ENCODE results near the gene SLC5A10.
"Not testable (repeated sequence)": the region's sequence is repeated elsewhere in the genome, so short reads cannot be mapped to it uniquely, and the experiment has no call there.

Gene SLC5A10

DNA sequence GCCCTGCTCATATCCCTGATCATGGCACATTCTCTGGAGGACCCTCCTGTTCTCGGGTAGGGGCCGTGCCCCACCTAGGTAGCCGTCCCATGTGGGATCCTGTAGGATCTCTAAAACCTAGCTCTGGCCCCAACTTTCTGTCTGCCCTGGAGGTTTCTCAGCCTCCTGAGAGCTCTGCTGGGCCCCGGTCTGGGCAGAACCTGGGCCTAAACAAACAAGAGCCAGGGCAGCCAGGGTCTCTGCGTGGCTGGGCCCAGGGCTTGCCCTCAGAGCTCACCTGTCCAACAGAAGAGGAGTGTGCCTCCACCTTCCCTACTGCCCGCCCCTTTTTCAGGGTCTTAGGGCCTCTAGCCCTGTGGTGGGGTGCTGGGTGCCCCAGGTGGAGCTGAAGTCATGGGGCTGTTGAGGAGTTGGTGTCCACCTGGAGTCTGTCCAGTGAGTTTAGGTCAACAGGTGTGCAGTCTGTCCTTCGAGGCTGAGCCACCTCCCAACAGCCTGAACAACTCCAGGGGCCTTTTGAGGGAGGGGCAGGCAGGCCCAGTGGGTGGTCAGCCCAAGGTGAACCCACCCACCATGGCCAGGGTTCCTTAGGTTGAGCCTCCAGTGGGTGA, 69.2 kb downstream of the SLC5A10 start:
- not testable (repeated sequence) for DNase-seq

DNA sequence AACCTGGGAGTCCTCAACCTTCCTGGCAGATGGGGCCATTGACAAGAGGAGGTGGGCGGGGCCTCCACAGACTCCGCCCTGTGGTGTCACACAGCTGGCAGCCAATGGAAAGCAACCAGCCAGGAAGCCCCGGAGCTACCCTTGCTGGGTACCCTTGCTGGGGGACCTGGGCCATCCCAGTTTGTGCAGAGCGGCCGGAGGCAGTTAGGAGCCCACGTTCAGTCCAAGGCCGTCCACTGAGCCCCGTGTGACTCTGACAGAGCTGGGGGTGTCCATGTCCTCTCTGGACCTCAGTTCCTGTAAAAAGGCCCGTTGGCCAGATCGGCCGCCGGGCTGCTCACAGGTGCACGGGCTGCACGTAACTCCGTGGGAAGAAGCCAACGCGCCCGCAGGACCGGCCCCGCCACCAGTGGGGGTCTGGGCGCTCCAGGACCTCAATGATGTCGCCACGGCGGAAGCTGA, 69.7 kb downstream of the SLC5A10 start:
- no peak for DNase-seq

DNA sequence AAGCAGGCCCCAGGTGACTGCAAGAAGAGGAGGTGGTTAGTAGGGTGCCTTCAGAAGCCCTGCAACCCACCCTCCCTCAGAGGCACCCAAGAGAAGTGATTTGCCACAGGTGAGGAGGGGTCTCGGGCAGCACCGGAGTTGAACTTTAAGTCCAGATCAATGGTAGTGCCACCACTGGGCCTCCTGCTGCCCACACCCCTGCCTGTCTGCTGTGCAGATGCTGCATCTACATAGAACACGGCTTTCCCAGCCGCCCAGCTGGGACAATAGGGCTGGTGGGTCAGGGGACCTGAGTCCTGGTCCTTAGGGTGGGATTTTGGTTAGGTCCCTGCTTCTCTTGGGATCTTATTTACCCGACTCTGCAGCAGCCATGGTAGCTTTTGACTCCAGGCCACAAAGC, 70.2 kb downstream of the SLC5A10 start:
- no peak for DNase-seq

- no peak for DNase-seq
Observed at GRCh38 chr17:19022747-19023146, 70.8 kb downstream of the SLC5A10 start.

GRCh38 chr17:19023209-19023999, 71.4 kb downstream of the SLC5A10 start:
- no peak for DNase-seq

GRCh38 chr17:19024101-19025078, 72.4 kb downstream of the SLC5A10 start:
- DNase-seq = peak; percentile 8

DNA sequence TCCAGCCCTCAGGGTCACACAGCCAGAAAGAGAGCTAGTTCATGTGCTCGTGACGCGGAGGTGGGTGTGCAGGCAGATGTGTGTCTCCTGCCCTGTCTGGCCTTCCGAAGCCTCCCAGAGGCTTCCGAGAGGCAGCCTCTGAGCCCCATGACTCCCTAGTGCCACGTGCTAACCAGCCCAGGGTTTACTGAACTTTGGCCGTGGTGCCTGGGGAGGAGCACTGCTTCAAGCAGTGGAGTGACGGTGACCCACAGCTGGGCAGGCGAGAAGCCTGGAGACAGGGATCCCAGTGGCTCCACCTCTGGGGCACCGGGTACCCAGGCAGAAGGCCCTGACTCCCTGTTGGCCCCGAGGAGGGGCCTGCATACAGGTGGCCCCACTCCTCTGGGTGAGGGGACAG, 76.7 kb downstream of the SLC5A10 start:
- not testable (repeated sequence) for DNase-seq

GRCh38 chr17:19029740-19030139, 77.8 kb downstream of the SLC5A10 start:
- DNase-seq = not testable (repeated sequence)

DNA sequence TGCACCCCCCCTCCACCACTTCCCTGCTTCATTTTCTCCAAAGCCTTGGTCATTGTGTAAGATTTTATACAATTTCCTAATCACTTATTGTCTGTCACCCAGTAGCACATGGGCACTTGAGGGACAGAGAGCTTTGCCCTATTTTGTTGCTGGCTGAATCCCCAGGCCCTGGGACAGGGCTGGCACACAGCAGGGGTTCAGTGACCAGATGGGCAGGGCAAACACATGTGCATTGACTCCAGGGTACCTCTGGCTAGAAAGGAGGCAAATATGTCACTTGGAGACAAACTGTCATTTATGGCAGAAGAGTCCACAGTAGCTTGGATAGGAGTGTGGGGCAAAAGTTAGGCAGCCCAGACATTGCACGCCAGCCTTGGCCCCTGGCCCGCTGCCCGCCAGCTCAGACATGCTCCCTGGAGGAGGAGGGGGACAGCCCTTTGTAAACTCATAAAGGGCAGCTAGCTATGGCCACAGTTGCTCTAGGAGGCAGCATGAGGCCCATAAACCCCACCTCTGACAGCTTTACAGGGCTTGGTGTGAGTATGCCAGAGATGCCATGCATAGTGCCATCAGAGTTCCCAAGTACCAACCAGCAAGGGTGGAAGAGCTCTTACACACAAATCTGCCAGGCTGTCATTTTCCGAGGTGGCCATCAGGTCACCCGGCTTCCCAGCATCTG, 78.9 kb downstream of the SLC5A10 start:
- not testable (repeated sequence) for DNase-seq

DNA sequence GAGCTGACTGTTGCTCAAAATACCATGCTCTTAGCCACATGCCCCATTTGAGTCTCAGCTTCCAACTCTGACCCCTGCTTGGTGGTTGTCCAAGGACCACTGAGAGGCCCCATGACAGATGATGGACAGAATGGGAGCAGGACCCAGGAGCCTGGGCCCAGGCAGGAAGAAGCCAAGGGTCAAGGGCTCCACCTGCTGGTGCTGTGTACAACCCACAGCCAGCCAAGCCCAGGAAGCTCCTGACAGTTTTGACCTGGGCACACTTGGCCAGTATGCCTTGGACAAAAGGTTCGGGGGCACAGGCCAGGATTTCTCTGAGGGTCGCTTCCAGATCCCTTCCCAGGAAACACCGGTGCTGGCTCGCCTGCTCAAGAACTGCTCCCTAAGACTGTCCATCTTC, 79.8 kb downstream of the SLC5A10 start:
- DNase-seq = not testable (repeated sequence)

DNA sequence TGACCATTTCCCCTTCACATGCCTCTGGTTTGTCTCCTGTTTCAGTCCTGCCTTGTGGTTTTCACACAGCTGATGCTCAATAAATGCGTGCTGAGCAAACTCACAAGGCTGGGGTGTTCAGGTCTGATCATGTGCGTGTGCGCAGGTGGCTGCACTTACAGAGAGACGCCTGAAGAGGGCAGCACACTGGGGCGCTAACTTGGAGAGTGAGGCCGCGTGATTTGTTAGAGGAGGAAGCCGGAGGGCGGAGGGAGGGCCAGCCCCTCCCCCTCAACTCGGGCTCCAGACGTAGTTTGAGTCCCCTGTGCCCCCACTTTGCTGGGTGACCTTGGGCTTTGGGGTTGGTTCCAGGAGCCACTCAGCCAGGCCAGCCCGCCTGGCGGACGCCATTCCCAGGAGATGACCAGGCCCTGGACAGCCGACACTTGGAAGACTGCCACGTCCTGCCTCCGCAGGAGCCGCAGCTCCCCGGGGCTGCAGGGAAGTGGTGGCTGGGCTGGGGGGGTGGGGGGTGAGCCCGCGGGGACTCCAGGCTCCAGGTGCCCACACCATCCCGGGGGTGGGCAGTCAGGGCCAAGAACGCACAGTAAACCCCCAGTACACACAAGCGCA, 80.5 kb downstream of the SLC5A10 start:
- not testable (repeated sequence) for DNase-seq

DNA sequence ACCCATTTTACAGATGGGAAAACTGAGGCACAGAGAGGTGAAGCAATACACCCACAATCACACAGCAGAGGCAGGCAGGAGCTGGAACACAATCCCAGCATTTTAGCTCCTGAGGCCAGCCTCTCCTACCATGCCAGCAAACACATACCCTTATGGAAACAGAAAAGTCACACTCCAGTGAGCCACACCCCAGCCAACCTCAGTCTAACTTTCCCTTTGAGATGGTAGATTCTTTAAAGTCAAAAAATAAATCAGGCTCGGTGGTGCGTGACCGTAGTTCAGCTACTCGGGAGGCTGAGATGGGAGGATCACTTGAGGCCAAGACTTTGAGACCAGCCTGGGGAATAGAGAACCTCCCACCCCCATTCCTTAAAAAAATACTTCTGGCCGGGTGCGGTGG, 84.2 kb downstream of the SLC5A10 start:
- not testable (repeated sequence) for DNase-seq

- not testable (repeated sequence) for DNase-seq
Observed at GRCh38 chr17:19037547-19037946, 85.6 kb downstream of the SLC5A10 start.

- DNase-seq = not testable (repeated sequence)
Observed at GRCh38 chr17:19038007-19038406, 86.0 kb downstream of the SLC5A10 start.

DNA sequence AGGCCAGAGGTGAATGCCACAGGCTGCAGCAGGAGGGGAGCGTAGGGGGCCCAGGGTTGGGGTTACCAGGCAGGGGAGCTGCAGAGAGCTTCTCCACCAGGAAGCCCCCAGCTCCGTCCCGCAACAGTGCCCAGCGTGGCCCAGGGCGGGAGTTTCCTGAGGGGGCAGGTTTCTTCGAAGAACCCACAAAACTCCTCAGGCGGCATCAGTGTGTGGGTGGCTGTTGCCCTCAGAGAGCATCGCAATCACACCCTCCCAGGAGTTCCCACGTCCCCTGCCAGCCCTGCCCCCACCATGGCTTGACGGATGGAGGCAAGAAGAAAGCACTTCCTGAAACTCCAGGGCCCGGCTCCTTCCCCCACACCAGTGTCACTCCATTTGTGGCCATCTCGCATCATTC, 86.8 kb downstream of the SLC5A10 start:
- DNase-seq = not testable (repeated sequence)

- DNase-seq = not testable (repeated sequence)
Observed at GRCh38 chr17:19040350-19040749, 88.4 kb downstream of the SLC5A10 start.

DNA sequence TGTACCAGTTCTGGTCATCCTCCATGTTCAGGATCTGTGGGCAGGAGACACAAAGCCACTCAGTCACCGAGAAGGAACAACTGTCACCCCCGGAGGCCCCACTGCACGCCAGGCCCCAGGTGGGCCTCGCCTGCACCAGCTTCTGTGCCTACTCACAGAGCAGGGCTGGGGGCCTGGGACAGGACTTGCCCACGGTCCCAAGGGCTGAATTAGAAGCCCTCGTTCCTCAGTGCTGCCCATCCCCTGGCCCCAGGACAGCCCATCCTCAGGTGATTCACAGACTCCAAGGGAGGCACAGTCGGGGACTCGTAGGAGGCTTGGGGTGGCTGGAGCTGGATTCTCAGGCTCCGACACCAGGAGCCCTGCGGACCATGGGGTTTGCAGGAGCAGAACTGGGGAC, 89.9 kb downstream of the SLC5A10 start:
- not testable (repeated sequence) for DNase-seq

DNA sequence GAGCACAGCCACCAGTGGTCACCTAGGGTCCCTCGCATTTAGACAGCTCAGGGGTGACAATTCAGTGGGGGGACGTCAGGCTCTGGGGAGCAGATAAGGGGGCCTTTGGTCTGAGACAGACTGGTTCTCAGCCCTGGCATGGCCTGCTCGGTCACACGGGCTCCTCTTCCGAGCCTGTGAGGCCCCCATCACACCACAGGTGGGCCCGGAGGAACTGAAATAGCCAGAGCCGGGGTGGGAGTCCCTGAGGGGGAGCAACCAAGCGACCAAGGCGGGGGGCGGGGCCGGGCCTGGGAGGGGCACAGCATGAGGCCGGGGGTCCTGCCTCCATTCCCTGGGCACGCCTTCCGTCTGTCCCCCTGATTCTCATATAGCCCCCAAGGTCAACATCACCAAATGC, 90.4 kb downstream of the SLC5A10 start:
- DNase-seq = not testable (repeated sequence)

DNA sequence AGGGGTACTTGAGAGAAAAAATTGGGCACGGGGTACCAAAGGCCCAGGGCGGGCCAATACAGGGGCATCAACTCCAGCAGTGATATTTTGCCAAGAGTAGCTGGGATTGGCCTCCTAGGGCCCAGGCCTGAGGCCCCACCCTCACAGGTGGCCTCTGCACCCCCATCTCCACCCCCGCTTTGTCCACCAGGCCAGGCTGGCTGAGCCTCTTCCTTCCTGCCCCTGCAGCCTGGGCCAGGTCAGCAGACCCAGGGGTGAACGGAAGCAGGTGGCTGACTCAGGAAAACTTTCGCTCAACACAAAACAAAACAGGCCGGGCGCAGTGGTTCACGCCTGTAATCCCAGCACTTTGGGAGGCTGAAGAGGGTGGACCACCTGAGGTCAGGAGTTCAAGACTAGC, 91.1 kb downstream of the SLC5A10 start:
- DNase-seq = not testable (repeated sequence)

- not testable (repeated sequence) for DNase-seq
Observed at GRCh38 chr17:19044643-19045042, 92.7 kb downstream of the SLC5A10 start.

GRCh38 chr17:19046782-19047375, 94.9 kb downstream of the SLC5A10 start, which contains the start of gene GRAP:
TSS of gene GRAP (minus strand) at chr17:19046957. CDS start at chr17:19046926, 31 bp downstream.
- not testable (repeated sequence) for DNase-seq
